Measurements from ENCODE around the gene XRCC5.

XRCC5 gene

DNA sequence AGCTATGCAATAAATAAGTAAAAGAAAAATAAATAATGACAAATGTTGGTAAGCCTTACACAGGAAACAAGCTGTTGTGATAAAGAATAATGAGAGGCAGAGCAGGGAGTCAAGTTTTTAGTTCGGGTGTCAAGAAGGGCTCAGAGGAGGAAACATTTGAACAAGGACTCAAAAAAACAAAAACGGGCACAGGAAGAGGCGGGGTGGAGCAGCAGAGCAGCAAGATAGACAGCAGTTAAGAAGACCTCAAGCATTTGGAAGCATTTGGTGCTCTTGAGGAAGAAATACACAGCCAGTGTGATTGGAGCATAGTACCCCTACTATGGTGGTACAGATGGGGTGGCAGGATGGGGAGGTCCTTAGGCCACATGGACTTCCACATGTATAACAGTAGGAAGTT lies 24.6 kb upstream of the XRCC5 start:
- no peak for DNase-seq (ENCODE audit: low read depth, low spot score)

DNA sequence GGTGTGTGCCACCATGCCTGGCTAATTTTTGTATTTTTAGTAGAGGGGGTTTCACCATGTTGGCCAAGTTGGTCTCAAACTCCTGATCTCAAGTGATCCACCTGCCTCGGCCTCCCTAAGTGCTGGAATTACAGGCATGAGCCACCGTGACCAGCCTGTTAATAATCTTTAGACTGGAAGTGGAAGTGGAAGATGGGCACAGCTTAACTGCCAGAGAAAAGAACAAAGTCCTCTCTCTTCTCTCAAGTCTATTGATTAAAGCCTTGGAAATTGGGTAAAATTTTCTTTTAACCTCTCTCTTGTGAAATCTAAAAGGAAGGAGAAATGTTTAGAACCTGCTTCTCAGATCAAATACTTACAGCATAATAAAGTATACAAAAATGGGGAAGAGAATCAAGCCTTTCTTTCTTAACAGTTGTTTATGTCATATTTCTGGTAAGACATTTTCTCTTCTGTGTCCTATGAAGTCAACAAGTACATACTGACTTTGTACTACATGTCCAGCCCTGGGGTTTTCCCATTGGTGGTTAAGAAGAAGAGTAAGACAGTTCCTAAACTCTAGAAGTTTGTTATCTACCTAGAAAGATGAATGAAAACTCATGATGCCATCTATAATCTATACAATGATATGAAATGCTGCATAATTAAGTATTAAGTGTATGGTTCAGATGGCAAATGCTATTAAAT lies 22.8 kb upstream of the XRCC5 start:
- no peak for DNase-seq (ENCODE audit: low read depth, low spot score)

GRCh38 chr2:216090369-216090786 lies 18.8 kb upstream of the XRCC5 start:
- DNase-seq (ENCODE audit: low read depth, low spot score): no peak

- DNase-seq (ENCODE audit: low read depth, low spot score): no peak
Measured at GRCh38 chr2:216092646-216093045, 16.5 kb upstream of the XRCC5 start.

DNA sequence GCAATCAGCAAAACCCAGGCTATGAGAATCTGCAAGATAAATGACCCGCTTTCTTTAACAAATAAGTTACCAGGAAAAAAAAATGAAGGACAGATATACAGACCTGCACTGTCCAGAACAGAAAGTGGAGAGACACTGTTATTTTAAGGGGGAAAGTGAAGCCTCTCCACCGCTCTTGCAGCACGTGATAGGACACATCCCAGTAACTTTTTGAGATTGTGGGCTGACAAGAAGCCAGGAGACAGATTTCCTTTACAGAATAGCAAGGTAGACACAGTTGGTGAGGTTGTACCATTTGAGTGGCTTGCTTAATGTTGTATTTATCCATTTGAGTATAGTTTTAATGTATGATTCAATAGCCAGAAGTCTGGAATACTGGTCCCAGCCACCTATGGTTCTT lies 14.4 kb upstream of the XRCC5 start:
- no peak for DNase-seq (ENCODE audit: low read depth, low spot score)

DNA sequence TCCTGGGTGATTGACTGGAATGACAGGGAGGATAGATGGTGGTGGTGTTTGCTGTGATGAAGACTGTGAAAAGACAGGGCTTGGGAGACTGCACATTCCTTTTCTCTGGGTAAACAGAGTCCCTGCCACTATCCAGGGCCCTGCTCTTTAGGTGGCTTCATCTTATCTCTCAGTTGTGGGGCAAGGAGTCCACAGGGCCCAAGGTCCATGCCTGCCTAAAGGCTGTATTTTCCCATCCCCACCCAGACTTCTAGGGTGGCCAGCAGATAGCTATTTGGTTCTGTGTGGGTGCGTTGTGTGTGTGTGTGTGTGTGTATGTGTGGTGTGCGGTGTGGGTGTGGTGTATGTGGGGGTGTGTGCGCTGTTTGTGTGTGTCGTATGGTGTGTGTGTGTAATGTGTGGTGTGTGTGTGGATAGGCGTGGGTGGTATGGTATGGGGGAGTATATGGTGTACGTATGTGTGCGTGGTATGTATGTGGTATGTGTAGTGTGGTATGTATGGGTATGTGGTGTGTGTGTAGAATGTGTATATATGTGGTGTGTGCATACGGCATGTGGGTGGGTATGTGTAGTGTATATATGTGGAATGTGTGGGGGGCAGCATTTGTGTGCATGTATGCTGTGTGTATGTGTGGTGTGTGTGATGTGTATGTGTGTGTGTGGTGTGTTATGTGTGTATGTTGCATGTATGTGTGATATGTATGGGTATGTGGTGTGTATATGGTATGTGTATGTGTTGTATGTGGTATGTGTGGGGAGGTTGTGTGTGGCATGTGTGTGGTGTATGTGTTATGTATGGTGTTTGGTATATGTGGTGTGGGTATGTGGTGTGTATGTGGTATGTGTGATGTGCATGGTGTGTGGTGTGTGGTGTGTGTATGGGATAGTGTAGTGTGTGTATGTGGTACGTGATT lies 10.5 kb upstream of the XRCC5 start:
- DNase-seq (ENCODE audit: low read depth, low spot score): no peak

GRCh38 chr2:216101109-216101508 lies 8.0 kb upstream of the XRCC5 start:
- no peak for DNase-seq (ENCODE audit: low read depth, low spot score)

GRCh38 chr2:216103213-216103612 lies 5.9 kb upstream of the XRCC5 start:
- no peak for DNase-seq (ENCODE audit: low read depth, low spot score)

GRCh38 chr2:216104691-216105090 lies 4.5 kb upstream of the XRCC5 start:
- no peak for DNase-seq (ENCODE audit: low read depth, low spot score)

- no peak for DNase-seq (ENCODE audit: low read depth, low spot score)
Measured at GRCh38 chr2:216107320-216107719, 1.8 kb upstream of the XRCC5 start.

- DNase-seq (ENCODE audit: low read depth, low spot score): no peak
Measured at GRCh38 chr2:216107760-216108159, 1.4 kb upstream of the XRCC5 start.

DNA sequence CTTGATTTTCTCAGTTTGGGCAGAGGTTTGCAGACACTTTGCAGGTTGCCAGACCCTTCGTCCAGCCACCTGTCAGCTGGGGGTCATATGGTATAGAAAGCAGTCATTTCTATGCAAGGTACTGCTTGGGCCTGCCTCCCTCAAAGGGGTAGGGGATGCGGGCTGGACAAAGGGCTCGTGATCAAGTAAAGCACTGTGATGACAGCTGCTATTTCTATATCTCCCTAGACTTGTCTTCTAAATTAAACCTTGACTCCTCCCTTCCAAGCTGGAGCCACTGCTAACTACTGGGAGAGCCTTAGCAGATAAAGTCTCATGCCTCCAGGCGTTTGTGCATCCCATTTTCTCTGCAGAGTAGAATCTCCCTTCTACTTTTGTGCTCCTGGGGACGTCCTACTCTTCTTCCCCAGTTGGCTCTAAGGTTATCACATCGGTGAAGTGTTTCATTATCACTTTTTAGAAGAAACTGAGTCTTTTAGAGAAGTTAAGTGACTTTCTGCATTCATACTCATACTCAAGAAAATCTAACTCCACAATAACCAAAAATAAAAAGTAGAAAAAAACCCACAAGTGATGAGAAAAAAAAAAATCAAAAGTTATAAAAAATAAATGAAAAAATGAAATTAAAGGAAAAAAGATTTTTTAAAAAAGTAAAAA lies 710 bp upstream of the XRCC5 start:
- no peak for DNase-seq (ENCODE audit: low read depth, low spot score)

DNA sequence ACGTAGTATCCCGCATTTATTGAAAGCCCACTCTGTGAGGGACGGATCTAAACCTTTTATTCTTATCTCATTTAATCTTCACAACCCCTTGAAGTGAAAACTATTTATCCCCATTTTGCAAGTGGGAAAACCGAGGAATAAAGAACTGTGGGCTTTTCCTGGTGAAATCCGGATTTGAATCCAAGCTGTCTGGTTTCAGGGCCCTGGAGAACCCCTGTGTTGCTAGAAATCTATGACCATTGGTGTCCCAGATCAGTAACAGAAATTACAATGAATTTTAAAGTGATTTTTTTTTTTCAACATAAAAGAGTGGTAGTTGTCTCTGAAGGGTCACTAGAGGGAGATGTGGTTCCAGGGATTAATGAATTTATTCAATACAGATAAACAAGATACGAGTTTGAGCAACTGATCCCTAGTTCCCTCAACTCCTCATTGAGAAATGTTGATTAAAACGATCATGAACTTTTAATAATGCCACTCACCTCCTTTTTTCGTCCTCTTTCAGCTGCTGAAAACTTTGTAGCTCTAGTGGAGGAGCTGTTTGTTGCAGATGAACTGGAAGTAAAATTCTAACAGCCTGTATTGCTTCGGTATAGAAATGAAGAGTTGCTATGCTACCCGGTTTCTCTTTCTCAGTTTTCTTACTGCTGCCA lies 940 bp downstream of the XRCC5 start:
- no peak for DNase-seq (ENCODE audit: low read depth, low spot score)

- DNase-seq (ENCODE audit: low read depth, low spot score): no peak
Measured at GRCh38 chr2:216110620-216111019, 1.5 kb downstream of the XRCC5 start.

DNA sequence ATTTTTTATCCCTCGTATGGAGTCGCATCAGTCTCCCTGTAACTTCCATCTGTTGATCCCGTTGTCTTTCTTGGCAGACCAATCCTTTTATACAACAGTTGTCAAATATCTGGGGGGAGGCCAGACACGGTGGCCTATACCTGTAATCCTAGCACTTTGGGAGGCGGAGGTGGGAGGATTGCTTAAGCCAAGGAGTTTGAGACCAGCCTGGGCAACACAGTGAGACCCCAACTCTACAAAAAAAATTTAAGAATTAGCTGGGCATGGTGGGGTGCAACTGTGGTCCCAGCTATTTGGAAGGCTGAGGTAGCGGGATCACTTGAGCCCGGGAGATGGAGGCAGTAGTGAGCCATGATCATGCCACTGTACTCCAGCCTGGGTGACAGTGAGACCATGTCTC lies 2.0 kb downstream of the XRCC5 start:
- DNase-seq (ENCODE audit: low read depth, low spot score): no peak

DNA sequence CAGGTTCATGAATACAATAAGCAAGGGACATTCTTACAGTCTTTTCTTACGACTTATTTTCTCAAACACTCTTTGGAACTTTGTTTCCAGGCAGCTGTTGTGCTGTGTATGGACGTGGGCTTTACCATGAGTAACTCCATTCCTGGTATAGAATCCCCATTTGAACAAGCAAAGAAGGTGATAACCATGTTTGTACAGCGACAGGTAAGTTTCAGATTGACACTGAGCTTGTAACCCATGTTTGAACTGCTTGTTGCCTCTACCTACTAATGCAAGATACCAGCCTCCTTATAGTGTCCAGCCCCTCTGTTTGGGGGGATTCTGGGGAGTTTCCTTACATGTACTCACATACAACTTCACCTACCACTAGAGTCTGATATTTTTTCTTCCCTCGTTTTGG lies 3.8 kb downstream of the XRCC5 start:
- no peak for DNase-seq (ENCODE audit: low read depth, low spot score)

- no peak for DNase-seq (ENCODE audit: low read depth, low spot score)
Measured at GRCh38 chr2:216113572-216113971, 4.4 kb downstream of the XRCC5 start.

DNA sequence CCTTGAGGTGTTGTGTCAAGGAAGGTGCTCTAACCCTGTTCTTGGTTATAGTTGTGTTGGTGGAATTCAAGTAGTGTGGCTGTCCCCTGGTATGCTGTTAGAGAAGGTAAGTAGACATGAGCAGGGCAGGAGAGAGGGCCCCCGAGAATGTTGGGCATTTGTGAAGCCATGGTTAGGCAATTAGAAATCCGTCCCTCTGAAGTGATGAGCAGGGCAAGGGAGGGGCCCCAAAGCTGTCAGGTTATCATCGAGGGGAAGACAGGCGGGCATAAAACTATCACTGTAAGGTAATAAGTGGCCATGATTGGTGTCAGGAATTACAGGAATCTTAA lies 5.2 kb downstream of the XRCC5 start:
- DNase-seq (ENCODE audit: low read depth, low spot score): no peak

DNA sequence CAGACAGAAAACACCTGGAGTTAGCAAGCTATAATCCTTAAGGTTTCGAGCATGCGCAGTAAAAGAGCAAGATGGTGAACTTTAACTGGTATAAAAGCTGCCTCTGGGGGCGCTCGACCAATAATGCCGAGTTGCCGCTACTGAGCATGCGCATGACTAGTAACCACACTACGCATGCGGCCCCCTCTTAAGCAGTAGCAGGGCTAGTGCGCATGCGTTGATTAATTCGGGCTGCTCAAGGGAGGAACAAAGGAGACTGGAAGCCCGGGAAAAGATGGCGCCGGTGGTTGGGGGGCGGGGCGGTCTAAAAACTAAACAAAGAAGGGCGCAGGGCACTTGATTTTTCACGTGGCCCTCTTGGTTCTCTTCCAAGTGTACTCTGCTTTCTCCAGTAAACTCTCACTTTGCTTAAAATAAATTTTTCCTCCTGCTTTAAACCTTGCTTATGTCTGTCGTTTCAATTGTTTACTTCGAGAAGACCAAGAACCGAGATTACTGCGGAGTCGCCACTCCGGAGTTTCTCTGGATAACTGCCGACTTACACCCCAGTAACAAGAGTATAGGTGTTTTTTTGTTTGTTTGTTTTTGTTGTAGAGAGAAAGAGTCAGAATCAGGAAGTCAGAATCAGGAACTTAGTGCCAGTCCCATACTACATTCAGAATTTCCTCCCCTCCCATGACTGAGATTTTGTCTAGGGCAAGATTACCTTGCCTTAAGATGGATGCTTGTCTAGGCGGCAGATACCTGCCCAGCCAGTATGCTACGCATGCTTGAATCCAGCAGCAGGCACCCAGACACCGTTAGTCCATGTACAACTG lies 5.8 kb downstream of the XRCC5 start:
- peak; percentile 88 for DNase-seq (ENCODE audit: low read depth, low spot score)

- no peak for DNase-seq (ENCODE audit: low read depth, low spot score)
Measured at GRCh38 chr2:216116418-216116817, 7.3 kb downstream of the XRCC5 start.
